HG03066 (cell line): ENCODE data around the gene KIF3B.
"Not testable (repeated sequence)": the region's sequence is repeated elsewhere in the genome, so short reads cannot be mapped to it uniquely, and the experiment has no call there.

Experiments used
- ATAC-seq: cut with Tn5 transposase; IDR thresholded peaks from one replicate; pipeline ENCODE4 v1.9.1; 2021; ENCODE audit warnings: low read depth; ENCODE audit not compliant: unreplicated experiment

The KIF3B gene

DNA sequence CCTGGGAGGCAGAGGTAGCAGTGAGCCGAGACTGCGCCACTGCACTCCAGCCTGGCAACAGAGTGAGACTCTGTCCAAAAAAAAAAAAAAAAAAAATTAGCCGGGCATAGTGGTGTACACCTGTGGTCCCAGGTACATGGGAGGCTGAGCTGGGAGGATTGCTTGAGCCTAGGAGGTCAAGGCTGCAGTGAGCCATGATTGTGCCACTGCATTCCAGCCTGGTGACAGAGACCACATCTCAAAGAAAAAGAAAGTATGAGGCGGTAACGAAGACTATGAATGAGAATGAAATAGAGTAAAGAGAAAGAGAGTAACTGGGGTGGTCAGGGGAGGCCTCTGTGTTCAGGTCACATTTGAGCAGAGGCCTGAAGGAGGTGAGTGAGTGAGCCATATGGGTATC is 31.2 kb upstream of the KIF3B start:
- not testable (repeated sequence) for ATAC-seq

DNA sequence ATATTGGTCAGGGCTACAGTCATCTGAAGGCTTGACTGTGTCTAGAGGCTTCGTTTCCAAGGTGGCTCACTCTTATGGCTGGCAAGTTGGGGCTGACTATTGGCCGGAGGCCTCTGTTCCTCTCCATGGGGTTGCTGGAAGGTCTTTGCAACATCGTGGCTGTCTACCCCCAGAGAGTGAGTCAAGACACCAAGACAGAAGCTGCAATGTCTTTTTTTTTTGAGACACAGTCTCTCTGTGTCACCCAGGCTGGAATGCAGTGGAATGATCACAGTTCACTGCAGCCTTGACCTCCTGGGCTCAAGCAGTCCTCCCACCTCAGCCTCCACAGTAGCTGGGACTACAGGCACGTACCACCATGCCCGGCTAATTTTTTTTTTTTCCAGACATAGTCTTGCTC is 29.4 kb upstream of the KIF3B start:
- ATAC-seq = no peak

DNA sequence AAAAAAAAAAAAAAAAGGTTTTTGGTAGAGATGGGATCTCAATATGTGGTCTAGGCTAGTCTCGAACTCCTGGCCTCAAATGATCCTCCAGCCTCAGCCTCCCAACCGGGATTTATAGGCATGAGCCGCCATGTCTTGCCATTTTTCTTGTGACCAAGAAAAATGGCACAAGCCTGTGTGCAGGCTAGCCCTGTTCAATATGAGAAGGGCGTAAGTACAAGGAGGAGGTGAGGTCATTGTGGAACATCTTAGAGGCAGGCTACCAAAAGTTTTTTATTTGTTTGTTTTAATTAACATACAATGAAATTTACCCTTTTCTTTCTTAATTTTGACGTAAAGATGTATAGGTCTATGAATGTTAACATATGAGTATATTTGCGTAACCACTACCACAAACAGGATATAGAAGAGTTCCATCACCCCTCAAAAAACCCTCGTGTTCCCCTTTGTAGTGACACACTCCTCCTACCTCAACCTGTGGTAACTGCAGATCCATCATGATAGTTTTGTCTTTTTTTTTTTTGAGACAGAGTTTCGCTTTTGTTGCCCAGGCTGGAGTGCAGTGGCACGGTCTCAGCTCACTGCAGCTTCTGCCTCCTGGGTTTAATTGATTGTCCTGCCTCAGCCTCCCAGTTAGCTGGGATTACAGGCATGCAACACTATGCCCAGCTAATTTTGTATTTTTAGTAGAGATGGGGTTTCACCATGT is 28.3 kb upstream of the KIF3B start:
- ATAC-seq = no peak

DNA sequence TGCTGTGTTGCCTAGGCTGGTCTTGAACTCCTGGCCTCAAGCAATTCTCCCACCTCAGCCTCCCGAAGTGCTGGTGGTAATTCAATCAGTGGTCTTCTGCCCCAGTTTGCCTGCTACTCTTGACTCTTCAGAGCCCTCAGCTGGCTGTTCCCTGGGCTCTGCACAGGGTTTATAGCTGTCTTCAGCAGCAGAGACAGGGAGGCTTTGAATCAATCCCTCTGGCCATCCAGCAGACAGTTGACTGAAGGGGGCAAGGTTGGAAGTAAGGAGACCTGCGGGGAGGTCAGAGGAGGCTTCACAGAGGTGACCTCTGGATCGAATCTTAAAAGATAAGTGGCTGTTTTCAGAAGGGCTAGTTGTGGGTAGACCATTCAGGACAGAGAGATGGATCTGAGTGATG is 26.0 kb upstream of the KIF3B start:
- ATAC-seq = no peak

DNA sequence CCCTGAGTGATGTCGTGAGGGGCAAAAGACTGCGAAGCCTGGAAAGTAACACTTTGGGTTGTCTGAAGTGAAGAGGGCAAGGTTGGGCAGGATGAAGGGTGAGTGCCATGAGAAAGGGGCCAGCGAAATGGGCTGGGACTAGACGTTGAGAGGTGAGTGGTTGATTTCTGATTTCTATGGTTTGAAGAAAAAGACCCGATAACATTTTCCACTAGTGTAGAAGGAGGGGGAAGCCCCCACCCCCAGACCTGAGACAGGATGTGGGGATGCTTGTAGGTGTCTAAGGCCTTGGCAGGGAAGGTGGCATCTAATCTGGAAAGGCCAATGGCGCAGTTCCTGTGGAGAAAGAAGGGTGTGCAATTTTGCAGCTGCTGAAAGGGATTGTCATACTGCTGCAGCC is 25.3 kb upstream of the KIF3B start:
- no peak for ATAC-seq

DNA sequence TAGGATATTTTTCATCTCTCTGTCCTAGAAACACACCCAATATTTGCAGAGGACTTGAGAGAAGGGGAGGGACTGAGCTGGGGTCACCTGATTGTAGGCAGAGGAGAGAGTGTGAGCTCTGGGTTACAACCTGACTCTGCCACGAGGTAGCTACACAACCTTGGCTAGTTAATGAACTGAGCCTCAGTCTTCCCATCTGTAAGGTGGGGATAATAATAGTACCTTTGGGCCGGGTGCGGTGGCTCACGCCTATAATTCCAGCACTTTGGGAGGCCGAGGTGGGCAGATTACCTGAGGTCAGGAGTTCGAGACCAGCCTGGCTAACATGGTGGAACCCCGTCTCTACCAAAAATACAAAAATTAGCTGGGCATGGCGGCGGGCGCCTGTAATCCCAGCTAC is 16.5 kb upstream of the KIF3B start:
- ATAC-seq = not testable (repeated sequence)

DNA sequence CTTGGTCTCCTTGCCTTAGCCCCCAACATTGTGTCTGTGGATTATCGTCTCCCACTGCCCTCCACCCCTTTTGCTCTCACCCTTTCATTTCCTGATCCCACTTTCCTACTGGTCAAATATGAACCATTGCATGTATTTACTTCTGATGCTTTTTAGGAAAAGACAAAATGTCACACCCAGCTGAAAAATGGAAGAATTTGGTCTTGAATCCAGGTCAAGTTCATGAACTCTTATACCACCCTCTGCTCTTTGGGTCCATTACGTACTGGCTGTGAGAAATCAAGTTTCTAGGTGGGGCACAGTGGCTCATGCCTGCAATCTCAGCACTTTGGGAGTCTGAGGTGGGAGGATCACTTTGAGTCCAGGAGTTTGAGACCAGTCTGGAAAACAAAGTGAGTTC is 15.8 kb upstream of the KIF3B start:
- ATAC-seq = no peak

DNA sequence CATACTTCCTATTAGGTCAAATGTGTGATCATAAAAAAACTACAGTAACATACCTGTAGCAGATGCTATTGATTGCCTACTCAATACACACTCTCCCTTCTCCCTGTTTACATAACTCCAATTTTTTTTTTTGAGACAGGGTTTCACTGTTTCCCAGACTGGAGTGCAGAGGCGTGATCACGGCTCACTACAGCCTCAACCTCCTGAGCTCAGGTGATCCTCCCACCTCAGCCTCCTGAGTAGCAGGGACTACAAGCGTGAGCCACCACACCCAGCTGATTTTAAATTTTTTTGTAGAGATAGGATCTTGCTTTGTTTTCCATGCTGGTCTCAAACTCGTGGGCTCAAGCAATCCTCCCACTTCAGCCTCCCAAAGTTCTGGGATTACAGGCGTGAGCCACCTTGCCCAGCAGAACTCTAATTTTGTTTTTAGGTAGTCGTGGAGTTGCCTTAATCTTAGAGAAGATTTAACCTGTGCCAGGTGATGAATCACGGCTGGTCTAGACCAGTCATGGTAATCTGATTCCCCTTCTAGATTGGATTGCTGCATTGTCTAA is 14.0 kb upstream of the KIF3B start:
- ATAC-seq = no peak

DNA sequence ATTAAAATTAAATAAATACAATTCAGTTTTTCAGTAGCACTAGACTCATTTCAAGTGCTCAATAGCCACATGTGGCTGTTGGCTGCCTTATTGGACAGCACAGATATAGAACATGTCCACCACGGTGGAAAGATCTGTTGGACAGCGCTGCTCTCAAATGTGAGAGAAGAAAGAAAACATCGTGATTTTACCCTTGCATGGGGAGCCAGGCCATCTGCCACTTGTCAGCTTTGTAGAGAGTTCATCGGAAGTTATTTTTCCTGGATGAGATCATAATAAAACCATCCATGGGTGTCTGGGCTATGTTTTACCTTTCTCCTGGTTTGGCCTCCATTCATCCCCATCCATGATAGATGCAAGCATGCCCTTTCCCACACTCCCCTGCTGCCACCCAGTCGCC is 5.8 kb upstream of the KIF3B start:
- ATAC-seq = no peak

DNA sequence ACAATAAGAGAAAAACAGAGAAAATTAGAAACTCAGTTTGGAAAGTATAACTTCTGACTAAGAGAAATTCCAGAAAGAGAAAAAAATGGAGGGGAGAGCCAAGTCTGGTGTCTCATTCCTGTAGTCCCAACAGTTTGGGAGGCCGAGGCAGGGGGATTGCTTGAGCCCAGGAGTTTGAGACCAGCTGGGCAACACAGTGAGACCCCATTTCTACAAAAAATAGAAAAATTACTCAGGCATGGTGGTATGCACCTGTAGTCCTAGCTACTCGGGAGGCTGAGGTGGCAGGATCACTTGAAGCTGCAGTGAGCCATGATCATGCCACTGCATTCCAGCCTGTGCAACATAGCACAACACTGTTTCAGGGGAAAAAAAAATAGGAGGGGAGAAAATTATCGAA is 3.1 kb upstream of the KIF3B start:
- no peak for ATAC-seq

DNA sequence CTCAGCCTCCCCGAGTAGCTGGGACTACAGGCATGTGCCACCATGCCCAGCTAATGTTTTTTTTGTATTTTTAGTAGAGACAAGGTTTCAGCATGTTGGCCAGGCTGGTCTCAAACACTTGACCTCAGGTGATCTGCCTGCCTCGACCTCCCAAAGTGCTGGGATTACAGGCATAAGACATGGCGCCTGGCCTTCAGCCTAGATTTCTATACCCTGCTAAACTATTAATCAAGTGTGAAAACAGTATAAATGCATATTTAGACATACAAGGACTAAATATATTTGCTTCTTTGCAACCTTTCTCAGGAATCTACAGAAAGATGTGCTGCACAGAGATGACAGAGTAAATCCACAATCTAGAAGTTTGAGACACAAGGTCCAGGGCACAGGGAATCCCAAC is 2.3 kb upstream of the KIF3B start:
- not testable (repeated sequence) for ATAC-seq

DNA sequence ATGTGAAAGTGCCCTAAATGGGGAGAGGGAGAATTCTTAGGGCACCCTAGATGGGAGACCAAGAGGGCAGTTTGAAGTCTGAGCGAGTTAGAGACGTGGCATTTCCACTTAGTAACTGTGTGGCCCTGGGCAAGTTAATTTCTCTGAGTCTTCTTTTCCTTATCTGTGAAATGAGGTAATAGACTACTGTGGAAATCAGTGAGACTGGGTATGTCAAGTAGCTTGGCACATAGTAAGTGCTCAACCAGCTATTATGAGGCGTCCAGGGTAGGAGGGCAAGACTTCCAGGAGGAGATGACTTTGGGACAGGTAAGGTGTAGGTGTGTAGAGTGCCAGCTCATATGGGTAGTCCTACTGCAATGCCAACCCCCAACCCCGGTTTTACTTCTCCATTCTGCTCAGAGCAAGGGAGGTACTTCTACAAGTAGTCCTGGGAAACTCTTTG is 770 bp downstream of the KIF3B start:
- peak; percentile 78 for ATAC-seq

DNA sequence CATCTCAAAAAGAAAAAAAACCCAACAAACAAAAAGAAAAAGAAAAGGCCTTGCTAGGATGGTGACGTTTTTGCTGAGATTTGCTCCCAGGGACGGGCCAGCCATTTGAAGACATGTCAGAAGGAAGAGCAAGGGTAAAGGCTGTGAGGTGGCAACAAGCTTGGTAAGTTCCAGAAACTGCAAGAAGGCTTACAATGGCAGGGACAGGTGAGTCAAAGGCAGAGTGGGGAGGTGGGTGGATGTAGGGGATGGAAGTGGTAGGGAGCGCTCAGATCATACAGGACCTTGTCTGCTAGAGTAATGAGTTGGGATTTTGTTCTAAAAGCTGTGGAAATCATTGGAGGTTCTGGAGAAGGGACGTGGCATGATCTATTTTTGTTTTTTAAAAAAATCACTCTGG is 4.3 kb downstream of the KIF3B start:
- no peak for ATAC-seq

DNA sequence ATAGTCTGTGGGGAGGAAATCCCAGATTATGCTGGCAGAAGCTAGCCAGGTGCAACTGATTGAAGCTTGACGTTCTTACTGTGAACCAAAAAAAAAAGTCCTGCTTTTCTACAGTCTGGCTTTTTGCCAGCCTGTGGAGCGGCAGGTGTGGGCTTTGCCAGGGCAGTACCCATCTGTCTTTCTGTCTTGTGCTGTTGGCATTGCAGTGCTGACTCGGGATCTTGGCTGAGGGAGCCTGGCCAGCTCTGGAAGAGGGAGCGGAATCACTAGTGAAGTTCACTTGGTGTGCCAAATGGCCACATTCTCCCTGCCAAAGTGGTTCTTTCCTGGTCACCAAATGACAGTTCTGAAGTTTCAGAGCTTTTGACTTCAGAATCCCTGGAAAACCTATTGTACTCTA is 5.0 kb downstream of the KIF3B start:
- no peak for ATAC-seq

DNA sequence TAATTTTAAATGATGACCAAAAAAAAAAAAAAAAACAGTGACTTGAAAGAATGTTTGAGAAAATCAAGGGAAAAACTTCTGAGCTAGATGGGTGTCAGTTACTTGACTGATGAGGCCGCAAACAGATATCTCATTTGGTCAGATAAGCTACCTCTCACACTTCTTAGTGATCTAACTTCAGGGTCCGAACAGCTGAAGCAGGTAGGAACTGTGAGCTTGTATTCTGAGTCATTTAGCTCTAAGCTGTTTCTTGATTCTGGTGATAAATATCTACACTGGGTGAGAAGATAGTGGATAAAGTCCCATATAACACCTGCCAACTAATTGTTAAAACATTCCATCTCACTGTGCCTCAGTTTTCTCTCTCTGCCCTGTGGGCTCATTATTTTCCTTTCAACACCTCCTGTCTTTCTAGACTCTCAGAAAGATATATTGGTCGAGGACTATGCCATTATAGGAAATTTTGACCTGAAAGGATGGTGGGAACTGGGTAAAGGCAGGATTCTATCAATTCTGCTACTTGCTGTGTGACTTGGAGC is 7.7 kb downstream of the KIF3B start:
- no peak for ATAC-seq

DNA sequence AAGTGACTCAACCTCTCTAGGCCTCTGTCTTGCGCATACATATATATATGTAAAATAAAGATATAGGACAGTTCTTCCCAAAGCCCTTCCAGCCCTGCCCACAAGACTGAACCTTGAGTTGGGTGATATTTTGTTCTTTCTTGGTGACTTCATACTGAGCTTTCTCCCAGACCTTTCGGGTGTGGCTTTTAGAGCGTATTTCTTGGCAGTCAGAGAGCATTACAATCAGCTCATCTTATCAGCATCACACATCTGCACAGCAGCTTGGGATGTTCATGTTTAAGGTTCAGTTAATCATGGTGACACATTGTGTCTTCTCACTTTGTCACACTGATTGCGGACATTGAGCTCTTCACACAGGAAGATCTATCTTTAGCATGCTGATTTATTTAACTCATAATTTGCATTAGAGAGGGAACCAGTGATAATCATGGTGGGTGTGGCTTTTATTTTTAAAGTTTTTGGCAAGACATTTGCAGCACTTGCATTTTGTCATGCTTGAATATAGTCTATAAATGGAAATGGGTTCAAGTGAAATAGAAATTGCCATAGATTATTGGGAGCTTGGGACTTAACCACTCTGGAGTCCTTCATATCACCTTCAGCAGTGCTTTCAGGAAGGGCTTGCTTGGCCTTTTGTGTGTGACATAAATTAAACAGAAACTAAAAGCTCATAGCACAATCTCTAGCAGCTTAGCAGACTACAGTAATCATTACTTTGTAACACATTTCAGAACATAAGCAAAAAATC is 8.3 kb downstream of the KIF3B start:
- ATAC-seq = peak; percentile 76

DNA sequence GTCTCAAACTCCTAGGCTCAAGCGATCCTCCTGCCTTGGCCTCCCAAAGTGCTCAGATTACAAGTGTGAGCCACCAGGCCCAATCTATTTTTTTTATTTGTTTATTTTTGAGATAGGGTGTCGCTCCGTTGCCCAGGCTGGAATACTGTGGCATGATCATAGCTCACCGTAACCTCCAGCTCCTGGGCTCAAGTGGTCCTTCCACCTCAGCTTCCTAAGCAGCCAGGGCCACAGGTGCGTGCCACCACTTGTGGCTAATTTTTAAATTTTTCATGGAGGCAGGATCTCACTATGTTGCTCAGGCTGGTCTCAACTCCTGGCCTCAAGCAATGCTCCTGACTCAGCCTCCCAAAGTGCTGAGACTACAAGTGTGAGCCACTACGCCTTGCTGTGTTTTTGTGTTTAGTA is 9.8 kb downstream of the KIF3B start:
- no peak for ATAC-seq

DNA sequence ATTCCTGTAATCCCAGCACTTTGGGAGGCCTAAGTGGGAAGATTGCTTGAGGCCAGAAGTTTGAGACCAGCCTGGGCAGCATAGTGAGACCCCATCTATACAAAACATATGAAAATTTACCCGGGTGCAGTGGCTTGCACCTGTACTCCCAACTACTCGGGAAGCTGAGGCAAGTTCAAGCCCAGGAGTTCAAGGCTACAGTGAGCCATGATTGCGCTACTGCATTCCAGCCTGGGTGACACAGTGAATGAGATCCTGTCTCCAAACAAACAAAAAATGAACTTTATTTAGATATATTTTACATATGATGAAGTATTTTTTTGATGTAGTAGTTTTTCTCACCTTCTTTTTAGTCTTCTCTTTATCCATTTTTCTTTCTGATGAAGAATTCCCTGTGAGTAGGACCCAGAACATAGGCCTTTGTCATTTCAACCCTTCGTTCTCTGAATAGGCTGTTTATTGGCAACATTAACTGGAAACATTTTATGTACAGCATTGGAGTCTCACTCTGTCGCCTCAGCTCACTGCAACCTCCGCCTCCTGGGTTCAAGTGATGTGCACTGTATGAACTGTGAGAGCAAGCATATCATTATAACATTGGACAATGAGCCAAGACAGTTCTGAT is 10.9 kb downstream of the KIF3B start:
- ATAC-seq = no peak

DNA sequence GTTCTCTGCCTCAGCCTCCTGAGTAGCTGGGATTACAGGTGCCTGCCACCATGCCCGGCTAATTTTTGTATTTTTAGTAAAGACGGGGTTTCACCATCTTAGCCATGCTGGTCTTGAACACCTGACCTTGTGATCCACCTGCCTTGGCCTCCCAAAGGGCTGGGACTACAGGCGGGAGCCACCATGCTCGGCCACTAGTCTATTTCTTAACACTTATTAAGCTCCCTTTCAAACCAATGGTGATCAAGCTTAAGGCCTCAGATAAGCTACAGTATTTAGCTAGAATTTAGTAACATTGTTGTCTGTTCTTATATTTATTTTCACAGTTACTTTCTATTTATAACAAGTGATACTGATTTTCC is 11.8 kb downstream of the KIF3B start:
- not testable (repeated sequence) for ATAC-seq

DNA sequence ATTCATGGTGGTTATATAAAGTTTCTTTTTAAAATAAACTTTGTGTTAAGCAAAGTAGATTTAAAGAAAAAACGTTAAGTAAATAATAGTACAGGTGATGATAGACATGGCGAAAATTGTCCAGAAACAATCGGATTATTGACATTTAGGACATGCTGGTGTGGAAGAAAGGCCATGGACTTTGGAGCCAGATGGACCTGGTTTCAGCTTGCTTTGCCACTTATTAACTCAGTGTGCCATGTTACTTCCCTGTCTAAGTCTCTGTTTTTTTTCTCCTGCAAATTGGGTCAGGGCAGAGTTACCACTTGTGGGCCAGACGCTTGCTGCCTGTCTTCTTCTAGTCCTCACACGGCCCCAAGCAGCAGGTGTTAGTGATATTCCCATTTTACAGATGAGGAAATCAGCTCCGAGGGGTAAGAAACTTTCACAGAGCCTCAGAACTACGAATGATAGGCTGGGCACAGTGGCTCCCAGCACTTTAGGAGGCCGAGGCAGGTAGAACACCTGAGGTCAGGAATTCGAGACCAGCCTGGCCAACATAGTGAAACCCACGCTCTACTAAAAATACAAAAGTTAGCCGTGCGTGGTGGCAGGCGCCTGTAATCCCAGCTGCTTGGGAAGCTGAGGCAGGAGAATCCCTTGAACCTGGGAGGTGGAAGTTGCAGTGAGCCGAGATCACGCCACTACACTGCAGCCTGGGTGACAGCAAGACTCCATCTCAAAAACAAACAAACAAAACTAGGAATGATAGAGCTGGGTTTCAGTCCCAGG is 12.4 kb downstream of the KIF3B start:
- no peak for ATAC-seq

DNA sequence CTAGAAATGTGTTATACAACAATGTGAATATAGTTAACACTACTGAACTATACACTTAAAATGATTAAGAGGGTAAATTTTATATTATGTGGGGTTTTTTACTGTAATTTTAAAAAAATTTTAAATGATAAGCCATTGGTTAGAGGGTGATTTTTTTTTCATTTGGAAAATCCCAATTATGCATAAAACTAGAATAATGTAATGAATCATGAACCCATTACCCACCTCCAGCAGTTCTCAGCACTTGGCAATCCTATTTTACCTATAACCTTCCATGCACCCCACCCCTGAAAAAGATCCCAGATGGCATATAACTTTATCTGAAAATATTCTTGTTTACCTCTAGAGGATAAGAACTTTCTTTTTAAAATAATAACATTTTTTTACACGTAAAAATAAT is 13.7 kb downstream of the KIF3B start:
- no peak for ATAC-seq
